Transverse colon (tissue), 3 donors: ENCODE measurements around the gene UGT1A10.

Experiments used
- CTCF ChIP-seq, 5 experiments: fragments of 200-600 bp in 3 of 5; fragments of 450-650 bp in 2 of 5; sonication (generic) in 3 of 5; IDR thresholded peaks; 1 replicate in 2 of 5; 2 replicates in 3 of 5; pipeline ENCODE4 v1.5.1; 2016 to 2017; ENCODE audit warnings: antibody characterized with exemption in 5 of 5, inconsistent platforms in 3 of 5, mild to moderate bottlenecking in 2 of 5, moderate library complexity in 1 of 5
- POLR2A ChIP-seq: fragments of 450-650 bp; IDR thresholded peaks from one replicate; pipeline ENCODE4 v1.6.1; 2016; ENCODE audit warnings: antibody characterized with exemption, mild to moderate bottlenecking, moderate library complexity

GRCh38 chr2:233791883-233792329 is 155.7 kb downstream of the UGT1A10 start:
- no peak for TF ChIP-seq POLR2A
- TF ChIP-seq CTCF (IDR thresholded peaks at IDR 0.05), result no peak
